Suprapubic skin (tissue), 3 donors: ENCODE results near the gene PIPOX.

Experiments
- EP300 ChIP-seq: sonication (generic); formaldehyde crosslinking; IDR thresholded peaks from one replicate; pipeline ENCODE4 v1.6.1; 2017; ENCODE audit warnings: antibody characterized with exemption
- POLR2A ChIP-seq, 2 donors: fragments of 450-650 bp; IDR thresholded peaks; one replicate each; pipeline ENCODE4 v1.6.1; 2017; ENCODE audit warnings: antibody characterized with exemption in 2 of 2, mild to moderate bottlenecking in 2 of 2, moderate library complexity in 2 of 2
- TF ChIP-seq, protein P1 (sequence below), 2 donors: fragments of 200-600 bp in 1 of 2; fragments of 450-650 bp in 1 of 2; sonication (generic) in 1 of 2; IDR thresholded peaks; one replicate each; pipeline ENCODE4 v1.5.1; 2016 to 2019; ENCODE audit warnings: antibody characterized with exemption in 2 of 2, mild to moderate bottlenecking in 1 of 2, moderate library complexity in 1 of 2

DNA sequence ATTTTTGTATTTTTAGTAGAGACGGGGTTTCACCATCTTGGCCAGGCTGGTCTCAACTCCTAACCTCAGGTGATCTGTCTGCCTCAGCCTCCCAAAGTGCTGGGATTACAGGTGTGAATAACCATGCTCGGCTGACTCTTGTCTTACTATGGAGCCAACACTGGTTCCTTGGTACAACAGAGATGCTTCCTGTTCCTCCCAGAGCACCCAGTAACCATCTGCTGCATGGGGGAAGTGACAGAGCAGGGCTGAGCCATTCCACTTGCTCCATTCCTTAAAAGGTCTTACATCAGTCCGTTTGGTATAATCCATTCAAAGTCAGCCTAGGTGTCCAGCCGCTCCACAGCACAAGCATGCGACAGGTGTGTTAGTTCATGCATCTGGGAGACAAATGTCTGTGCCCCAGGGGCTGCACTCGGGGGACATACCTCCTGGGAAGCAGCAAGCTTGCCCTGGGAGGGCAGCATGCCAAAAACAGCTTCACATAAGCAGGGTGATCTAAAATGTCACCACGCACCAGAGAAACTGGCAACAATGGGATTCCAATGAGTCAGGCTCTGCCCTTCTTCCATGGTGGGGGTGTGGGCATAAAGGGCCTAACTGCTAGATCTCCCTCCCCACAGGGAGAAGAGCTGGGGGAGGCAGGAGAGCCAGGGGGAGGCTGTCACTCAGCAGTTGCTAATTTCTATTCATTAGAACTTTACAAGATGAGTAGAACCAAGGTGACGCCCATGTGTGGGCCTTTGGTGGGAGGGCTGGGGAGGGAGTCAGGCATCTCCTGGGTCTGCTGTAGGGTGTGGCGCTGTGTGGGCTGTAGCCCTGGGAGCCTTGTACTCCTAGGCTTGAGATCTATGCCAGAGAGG lies 35.5 kb downstream of the PIPOX start:
- TF ChIP-seq, protein P1, sequence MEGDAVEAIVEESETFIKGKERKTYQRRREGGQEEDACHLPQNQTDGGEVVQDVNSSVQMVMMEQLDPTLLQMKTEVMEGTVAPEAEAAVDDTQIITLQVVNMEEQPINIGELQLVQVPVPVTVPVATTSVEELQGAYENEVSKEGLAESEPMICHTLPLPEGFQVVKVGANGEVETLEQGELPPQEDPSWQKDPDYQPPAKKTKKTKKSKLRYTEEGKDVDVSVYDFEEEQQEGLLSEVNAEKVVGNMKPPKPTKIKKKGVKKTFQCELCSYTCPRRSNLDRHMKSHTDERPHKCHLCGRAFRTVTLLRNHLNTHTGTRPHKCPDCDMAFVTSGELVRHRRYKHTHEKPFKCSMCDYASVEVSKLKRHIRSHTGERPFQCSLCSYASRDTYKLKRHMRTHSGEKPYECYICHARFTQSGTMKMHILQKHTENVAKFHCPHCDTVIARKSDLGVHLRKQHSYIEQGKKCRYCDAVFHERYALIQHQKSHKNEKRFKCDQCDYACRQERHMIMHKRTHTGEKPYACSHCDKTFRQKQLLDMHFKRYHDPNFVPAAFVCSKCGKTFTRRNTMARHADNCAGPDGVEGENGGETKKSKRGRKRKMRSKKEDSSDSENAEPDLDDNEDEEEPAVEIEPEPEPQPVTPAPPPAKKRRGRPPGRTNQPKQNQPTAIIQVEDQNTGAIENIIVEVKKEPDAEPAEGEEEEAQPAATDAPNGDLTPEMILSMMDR (IDR thresholded peaks at IDR 0.05), result no peak
- TF ChIP-seq POLR2A (IDR thresholded peaks at IDR 0.05) (no peak), EP300 (no peak)
